Hepatocyte (in vitro differentiated cells): ENCODE measurements around the gene C5orf15. TPM values are rescaled to one million over a fixed set of nuclear protein-coding genes. Genes with fewer than 3 reads are reported as not detected.

ENCODE experiments used
- DNase-seq: peaks from one replicate; pipeline ENCODE4 v3.0.0-alpha.2; 2016; ENCODE audit warnings: low spot score
- H2AFZ ChIP-seq: fragments of 200-600 bp; sonication (generic); 2 replicates; pipeline ENCODE4 v1.6.0; 2016; ENCODE audit warnings: antibody characterized with exemption, mild to moderate bottlenecking
- H3K27ac ChIP-seq: fragments of 200-600 bp; sonication (generic); 2 replicates; pipeline ENCODE4 v1.5.1; 2016; ENCODE audit warnings: mild to moderate bottlenecking
- H3K27me3 ChIP-seq: fragments of 200-600 bp; sonication (generic); 2 replicates; pipeline ENCODE4 v1.6.1; 2016
- H3K36me3 ChIP-seq: fragments of 200-600 bp; sonication (generic); replicated peaks from 2 replicates; pipeline ENCODE4 v1.5.1; 2016; ENCODE audit warnings: low read depth; ENCODE audit not compliant: insufficient read depth
- H3K4me1 ChIP-seq: fragments of 200-600 bp; sonication (generic); 2 replicates; pipeline ENCODE4 v1.5.1; 2016; ENCODE audit warnings: mild to moderate bottlenecking, moderate library complexity; ENCODE audit not compliant: insufficient read depth
- H3K4me2 ChIP-seq: fragments of 200-600 bp; sonication (generic); 2 replicates; pipeline ENCODE4 v1.6.0; 2016
- H3K4me3 ChIP-seq: fragments of 200-600 bp; sonication (generic); 2 replicates; pipeline ENCODE4 v1.5.1; 2016; ENCODE audit warnings: mild to moderate bottlenecking
- H3K79me2 ChIP-seq: fragments of 200-600 bp; sonication (generic); 2 replicates; pipeline ENCODE4 v1.6.0; 2017; ENCODE audit warnings: mild to moderate bottlenecking
- H3K9me2 ChIP-seq: fragments of 200-600 bp; sonication (generic); replicated peaks from 2 replicates; pipeline ENCODE4 v1.6.0; 2017; ENCODE audit warnings: mild to moderate bottlenecking; ENCODE audit not compliant: insufficient read depth
- H3K9me3 ChIP-seq: fragments of 200-600 bp; sonication (generic); 2 replicates; pipeline ENCODE4 v1.5.1; 2016; ENCODE audit warnings: low read depth, mild to moderate bottlenecking
- H4K20me1 ChIP-seq: fragments of 200-600 bp; sonication (generic); 2 replicates; pipeline ENCODE4 v1.6.0; 2016; ENCODE audit warnings: mild to moderate bottlenecking; ENCODE audit not compliant: insufficient read depth, poor library complexity, severe bottlenecking
- EZH2 ChIP-seq: fragments of 200-600 bp; sonication (generic); IDR thresholded peaks from 2 replicates; pipeline ENCODE4 v1.6.1; 2016; ENCODE audit warnings: antibody characterized with exemption, mild to moderate bottlenecking, borderline replicate concordance
- EZH2phosphoT487 ChIP-seq: fragments of 200-600 bp; sonication (generic); IDR thresholded peaks from one replicate; pipeline ENCODE4 v1.6.1; 2018; ENCODE audit warnings: antibody characterized with exemption, mild to moderate bottlenecking, low read depth, moderate library complexity; ENCODE audit not compliant: unreplicated experiment, severe bottlenecking
- WGBS: methylation state at CpG from one replicate; pipeline ENCODE4 v1.1.6; 2016; ENCODE audit warnings: low lambda C conversion rate; ENCODE audit errors: missing lambda C conversion rate; 5-methylcytosine and 5-hydroxymethylcytosine counted together
- polyA plus RNA-seq: library from polyadenylated mRNA; unstranded; fragments of >200 nt; fragmentation: Nextera tagmentation; extraction: Ambion mirVana; gene quantifications from 2 replicates; pipeline ENCODE4 v1.2.1, GENCODE V29; 2016
- total RNA-seq: library from RNA; depleted of rRNA; stranded (reverse); fragments of >200 nt; gene quantifications from 2 replicates; pipeline ENCODE4 v1.2.3, GENCODE V29; 2014
- TF ChIP-seq, protein P1 (sequence below): fragments of 200-600 bp; sonication (generic); IDR thresholded peaks from 2 replicates; pipeline ENCODE4 v1.5.1; 2016; ENCODE audit warnings: antibody characterized with exemption, mild to moderate bottlenecking; ENCODE audit not compliant: poor library complexity

C5orf15 gene
- total and polyA plus RNA-seq, 2 experiments from 2014 or later: 76.6 to 124 TPM

DNA sequence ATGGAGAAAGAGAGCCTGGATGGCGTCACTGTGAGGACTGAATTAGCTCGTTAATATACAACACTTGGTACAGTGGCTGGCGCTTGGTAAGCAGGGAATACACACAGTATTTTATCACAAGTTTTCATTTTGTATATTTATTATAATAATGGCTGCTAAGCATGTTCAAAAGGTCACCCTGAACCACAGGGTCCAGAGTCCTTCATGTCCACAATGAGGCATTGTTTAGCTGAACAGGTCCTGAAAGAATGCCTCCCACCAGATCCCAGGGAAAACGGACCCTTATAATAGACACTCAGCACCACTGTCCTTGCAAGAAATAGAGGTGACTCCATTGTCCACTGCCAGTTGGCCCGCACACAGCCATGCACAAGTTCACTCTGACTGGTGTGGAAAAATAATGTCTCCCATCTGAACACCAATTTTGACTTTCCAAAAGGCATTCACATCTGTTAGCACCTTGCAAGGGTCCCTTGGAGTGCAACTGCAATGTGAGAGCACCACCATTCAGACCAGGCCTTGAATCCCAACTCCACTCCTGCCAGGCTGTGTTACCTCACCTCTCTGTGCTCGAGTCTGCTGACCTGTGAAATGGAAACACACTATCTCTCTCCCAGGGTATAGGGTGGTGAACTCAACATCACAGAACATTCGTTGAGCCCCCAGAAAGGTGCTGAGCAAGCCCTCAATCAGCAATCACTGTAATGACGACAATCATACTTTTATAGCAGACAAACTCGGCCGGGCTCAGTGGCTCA is 32.5 kb upstream of the C5orf15 start:
- Histone ChIP-seq H3K36me3 (no peaks in the 10 kb centered on the region), H3K4me2 (peak overlapping the region; percentile 46), H3K4me3 (no peak overlapping the region), H3K79me2 (peaks cover 83% of the 10 kb centered on the region), H3K27me3 (no peaks in the 10 kb centered on the region), H3K9me3 (no peaks in the 10 kb centered on the region), H4K20me1 (peaks cover 78% of the 10 kb centered on the region), H3K4me1 (peaks cover 44% of the 10 kb centered on the region), H3K27ac (peak overlapping the region; percentile 19), H2AFZ (no peak overlapping the region), H3K9me2 (no peaks in the 10 kb centered on the region)
- no peak for TF ChIP-seq EZH2
- DNase-seq: no peak
- 90% methylated on average over 10 of the region's 10 CpGs for WGBS

DNA sequence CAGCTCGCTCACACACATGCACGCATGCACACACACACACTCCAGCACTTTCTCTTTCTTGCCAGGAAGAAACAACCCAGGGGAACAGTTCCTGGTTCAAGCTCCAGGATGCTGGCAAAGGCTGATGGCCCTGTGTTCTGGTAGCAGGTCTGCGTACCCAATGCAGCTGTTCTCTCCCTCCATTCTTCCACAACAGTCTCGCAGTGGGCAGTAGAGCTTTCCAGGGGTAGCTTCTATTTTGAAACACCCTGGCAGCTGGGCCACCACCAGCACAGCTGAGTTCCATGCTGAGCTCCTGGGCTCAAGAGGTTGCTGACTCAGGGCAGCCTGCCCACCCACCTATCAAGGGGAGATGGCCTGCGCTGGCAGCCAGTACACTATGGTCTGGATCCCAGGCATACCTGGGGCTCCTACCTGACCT is 31.7 kb upstream of the C5orf15 start:
- Histone ChIP-seq H3K27me3 (no peaks in the 10 kb centered on the region), H3K4me2 (peak overlapping the region; percentile 46), H3K9me3 (no peaks in the 10 kb centered on the region), H3K36me3 (no peaks in the 10 kb centered on the region), H2AFZ (no peak overlapping the region), H4K20me1 (peaks cover 86% of the 10 kb centered on the region), H3K79me2 (peaks cover 90% of the 10 kb centered on the region), H3K9me2 (no peaks in the 10 kb centered on the region), H3K4me3 (no peak overlapping the region), H3K4me1 (peaks cover 47% of the 10 kb centered on the region), H3K27ac (peak overlapping the region; percentile 19)
- 95% methylated on average over 5 of the region's 5 CpGs for WGBS
- no peak for DNase-seq
- TF ChIP-seq EZH2 (no peak), EZH2phosphoT487 (no peak)
- TF ChIP-seq, protein P1, sequence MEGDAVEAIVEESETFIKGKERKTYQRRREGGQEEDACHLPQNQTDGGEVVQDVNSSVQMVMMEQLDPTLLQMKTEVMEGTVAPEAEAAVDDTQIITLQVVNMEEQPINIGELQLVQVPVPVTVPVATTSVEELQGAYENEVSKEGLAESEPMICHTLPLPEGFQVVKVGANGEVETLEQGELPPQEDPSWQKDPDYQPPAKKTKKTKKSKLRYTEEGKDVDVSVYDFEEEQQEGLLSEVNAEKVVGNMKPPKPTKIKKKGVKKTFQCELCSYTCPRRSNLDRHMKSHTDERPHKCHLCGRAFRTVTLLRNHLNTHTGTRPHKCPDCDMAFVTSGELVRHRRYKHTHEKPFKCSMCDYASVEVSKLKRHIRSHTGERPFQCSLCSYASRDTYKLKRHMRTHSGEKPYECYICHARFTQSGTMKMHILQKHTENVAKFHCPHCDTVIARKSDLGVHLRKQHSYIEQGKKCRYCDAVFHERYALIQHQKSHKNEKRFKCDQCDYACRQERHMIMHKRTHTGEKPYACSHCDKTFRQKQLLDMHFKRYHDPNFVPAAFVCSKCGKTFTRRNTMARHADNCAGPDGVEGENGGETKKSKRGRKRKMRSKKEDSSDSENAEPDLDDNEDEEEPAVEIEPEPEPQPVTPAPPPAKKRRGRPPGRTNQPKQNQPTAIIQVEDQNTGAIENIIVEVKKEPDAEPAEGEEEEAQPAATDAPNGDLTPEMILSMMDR: no peak

DNA sequence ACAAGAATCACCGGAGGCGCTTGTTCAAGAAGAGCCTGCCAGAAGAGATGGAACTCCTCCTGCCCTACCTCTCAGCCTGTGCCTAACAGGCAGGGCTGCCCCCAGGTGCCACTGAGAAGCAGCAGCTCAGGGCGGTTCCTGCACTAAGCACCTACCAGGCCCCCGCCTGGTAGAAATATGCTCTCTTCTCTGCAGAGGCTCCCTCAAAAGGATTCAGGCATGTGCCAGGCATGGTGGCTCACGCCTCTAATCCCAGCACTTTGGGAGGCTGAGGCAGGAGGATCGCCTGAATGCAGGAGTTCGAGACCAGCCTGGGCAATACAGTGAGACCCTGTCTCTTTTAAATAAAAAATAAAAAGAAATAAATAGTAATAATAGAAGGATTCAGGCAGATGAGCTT is 30.4 kb upstream of the C5orf15 start:
- H3K4me3 ChIP-seq: no peak overlapping the region
- no peaks in the 10 kb centered on the region for H3K9me3 ChIP-seq
- no peaks in the 10 kb centered on the region for H3K27me3 ChIP-seq
- peaks cover 99% of the 10 kb centered on the region for H4K20me1 ChIP-seq
- H3K4me1 ChIP-seq: peaks cover 60% of the 10 kb centered on the region
- no peaks in the 10 kb centered on the region for H3K36me3 ChIP-seq
- H3K27ac ChIP-seq: no peak overlapping the region
- no peak overlapping the region for H3K4me2 ChIP-seq
- H3K79me2 ChIP-seq: peaks cover 100% of the 10 kb centered on the region
- 93% methylated on average over 7 of the region's 7 CpGs for WGBS
- DNase-seq: no peak
- no peak overlapping the region for H2AFZ ChIP-seq
- TF ChIP-seq, protein P1: no peak
- no peak for TF ChIP-seq EZH2phosphoT487
- H3K9me2 ChIP-seq: no peaks in the 10 kb centered on the region

DNA sequence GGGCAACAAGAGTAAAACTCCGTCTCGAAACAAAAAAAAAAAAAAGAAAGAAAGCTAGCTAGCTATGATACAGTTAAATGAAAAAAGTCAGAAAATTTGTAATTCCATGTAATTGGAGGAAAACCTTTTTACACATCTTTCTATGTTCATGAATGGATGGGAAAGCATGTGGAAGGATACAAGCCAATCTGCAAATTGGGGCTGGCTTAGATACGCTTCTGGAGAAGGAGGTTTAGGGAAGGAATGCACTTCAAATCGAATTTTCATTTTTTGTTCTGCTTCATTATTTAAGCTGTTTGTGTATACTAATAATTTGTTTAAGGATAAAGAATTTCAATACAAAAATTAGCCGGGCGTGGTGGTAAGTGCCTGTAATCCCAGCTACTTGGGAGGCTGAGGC is 29.6 kb upstream of the C5orf15 start:
- no peak for DNase-seq
- TF ChIP-seq EZH2phosphoT487: no peak
- TF ChIP-seq, protein P1: no peak
- TF ChIP-seq EZH2: no peak
- H3K9me2 ChIP-seq: no peaks in the 10 kb centered on the region
- no peak overlapping the region for H2AFZ ChIP-seq
- H3K79me2 ChIP-seq: peaks cover 100% of the 10 kb centered on the region
- no peaks in the 10 kb centered on the region for H3K36me3 ChIP-seq
- H3K27me3 ChIP-seq: no peaks in the 10 kb centered on the region
- peaks cover 64% of the 10 kb centered on the region for H3K4me1 ChIP-seq
- no peak overlapping the region for H3K4me2 ChIP-seq
- H4K20me1 ChIP-seq: peaks cover 100% of the 10 kb centered on the region
- H3K4me3 ChIP-seq: no peak overlapping the region
- no peaks in the 10 kb centered on the region for H3K9me3 ChIP-seq
- H3K27ac ChIP-seq: no peak overlapping the region
- 94% methylated on average over 6 of the region's 6 CpGs for WGBS
